HL-60/S4 treated with retinoic acid at 250 ng/mL for 4 days and 3 days (cell line): ENCODE measurements around the gene IKBIP.
"Not testable (repeated sequence)": the region's sequence is repeated elsewhere in the genome, so short reads cannot be mapped to it uniquely, and the experiment has no call there.

ENCODE experiments used
- in situ Hi-C: fragments of 300-500 bp; cut with MboI; formaldehyde crosslinking; loops from 2 replicates; pipeline ENCODE4 v1.7.0; 2022; ENCODE audit warnings: low sequenced_read_pairs

IKBIP gene, protein sequence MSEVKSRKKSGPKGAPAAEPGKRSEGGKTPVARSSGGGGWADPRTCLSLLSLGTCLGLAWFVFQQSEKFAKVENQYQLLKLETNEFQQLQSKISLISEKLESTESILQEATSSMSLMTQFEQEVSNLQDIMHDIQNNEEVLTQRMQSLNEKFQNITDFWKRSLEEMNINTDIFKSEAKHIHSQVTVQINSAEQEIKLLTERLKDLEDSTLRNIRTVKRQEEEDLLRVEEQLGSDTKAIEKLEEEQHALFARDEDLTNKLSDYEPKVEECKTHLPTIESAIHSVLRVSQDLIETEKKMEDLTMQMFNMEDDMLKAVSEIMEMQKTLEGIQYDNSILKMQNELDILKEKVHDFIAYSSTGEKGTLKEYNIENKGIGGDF

GRCh38 chr12:98644712-98645571 is at the start of gene IKBIP, which contains the start of gene APAF1:
TSS of gene IKBIP (minus strand) at chr12:98644788. CDS start at chr12:98644701, 87 bp downstream.
TSS of gene APAF1 (plus strand) at chr12:98645290. CDS start at chr12:98648360, 3,070 bp downstream.
- in situ Hi-C loops = no loop called here

GRCh38 chr12:98691351-98691750 is 46.8 kb upstream of the IKBIP start:
- in situ Hi-C loops = no loop called here

DNA sequence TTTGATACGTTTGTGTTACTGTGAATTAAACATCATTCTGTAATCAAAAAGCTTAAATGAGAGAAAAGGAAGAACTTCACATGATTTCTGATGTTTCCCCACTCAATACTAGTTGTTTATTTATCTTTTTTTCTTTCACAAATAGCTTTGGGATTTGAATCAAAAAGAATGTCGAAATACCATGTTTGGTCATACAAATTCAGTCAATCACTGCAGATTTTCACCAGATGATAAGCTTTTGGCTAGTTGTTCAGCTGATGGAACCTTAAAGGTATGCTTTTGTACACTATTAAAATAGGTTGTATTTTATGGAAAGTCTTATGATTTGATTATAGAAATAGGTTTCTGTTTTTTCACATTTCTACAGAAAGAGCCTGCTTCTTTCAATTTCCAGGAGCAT is 42.0 kb upstream of the IKBIP start:
- in situ Hi-C loops = no loop called here

- in situ Hi-C loops = no loop called here
These were observed 39.6 kb upstream of the IKBIP start for GRCh38 chr12:98684199-98684598.

DNA sequence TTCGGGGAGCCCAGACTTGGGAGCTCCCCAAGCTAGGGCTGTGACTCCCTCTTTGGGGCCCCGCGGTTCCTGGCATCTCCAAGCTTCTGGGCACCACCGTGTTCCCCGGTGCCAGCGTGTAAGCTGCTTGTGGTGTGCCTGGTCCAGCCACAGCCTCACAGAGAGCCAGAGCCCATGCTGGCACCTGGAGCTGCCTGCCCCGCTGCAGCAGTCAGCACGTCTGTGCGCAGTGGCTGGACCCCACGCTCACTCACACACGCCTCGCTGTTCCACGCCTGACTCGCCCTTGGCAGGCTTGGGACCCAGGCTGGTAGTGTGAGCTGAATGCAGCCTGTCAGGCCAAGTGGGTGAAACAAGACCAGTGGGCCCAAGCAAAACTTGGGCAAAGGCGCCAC is 35.0 kb upstream of the IKBIP start:
- in situ Hi-C loops = no loop called here

GRCh38 chr12:98678946-98679610 is 34.5 kb upstream of the IKBIP start:
- in situ Hi-C loops = no loop called here

DNA sequence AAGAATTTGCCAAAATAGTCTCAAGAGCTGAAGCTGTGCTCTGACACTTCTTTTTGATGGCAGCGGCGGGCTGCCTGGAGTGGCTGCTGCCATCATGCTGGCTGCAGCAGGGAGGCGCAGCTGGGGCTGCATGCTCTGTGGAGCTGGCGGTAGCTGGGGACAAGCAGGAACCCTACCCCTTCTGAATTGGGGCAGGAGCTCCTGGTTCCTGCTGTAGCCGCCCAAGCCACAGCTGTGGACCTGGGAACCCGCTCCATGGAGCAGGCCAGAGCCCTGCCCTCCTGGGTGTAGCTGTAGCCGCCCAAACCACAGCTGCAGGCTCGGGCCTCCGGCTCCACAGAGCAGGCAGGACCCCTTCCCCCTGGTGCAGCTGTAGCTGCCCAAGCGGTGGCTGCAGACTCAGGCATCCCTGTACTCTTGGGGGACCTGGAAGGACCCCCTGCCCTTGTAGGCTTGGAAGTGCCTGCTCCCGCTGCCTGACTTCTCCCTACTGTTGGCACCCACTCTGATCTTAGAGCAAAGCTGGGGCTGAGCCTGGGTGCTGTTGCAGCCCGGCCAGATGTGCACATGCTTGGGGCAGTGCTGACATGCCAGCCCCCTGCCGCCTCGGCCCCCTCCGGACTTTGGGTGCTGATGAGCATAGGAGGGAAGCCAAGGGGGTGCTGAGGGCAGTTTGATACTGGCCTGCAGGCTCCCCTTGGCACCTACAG is 33.8 kb upstream of the IKBIP start:
- in situ Hi-C loops = no loop called here

- in situ Hi-C loops = no loop called here
These were observed 30.3 kb upstream of the IKBIP start for GRCh38 chr12:98674841-98675240.

- in situ Hi-C loops = no loop called here
These were observed 26.9 kb upstream of the IKBIP start for GRCh38 chr12:98671459-98671858.

- in situ Hi-C loops = no loop called here
These were observed 25.2 kb upstream of the IKBIP start for GRCh38 chr12:98669751-98670150.

DNA sequence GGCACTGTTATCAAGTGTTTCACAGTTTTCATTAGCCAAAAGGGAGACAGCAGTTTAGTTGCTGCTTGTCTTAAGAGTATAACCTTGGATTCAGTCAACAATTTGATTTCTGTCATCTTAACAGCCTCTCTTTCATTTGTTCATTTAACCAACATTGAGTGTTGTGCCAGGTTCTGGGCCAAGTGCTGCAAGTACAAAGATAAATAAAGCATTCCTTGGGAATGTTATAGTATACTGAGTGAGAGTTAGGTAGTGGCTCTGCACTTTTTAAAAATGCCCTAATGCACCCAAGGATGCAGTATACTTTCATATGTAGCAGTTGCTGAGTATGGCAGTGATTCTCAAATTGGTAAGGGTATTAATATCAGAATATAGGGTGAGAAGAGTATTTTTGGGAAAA is 15.9 kb upstream of the IKBIP start:
- in situ Hi-C loops = no loop called here

DNA sequence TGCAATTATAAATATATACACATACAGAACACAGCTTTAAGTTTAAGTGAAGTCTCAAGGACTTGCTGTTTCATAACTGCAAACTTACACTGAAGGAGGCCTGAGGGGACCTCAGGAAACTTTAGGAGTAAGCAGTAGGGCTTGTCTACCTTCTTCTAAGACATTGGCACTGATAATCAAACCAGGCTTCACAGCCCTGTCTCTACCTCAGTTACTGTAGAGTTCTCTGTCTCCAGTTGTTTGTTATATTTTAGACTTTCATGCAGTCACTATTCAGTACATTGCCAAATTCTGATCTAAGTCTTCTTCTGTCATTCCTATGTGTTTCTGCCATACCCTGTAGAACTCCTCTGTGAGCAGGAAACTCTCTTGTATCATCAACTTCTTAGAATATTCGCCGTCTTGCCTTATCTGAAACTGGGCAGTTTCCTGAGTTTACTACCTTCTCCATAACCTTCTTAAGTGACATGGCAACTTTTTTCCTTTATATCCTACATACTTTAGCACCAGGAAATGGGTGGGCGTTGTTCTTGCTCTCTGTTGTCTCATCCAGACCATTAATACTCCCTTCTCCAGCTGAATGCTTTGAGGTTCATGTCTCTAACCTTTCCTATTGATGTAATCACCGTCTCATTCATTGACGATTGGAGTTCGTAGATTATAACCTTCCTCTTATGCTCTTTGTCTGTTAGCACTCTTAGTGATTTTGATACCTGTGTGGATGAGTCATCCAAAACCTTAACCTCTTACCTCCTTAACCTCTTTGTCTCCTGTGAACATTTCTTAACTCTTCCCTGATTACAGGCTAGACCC is 11.9 kb upstream of the IKBIP start:
- in situ Hi-C loops = no loop called here

- in situ Hi-C loops = no loop called here
These were observed 9.4 kb upstream of the IKBIP start for GRCh38 chr12:98653866-98654493.

DNA sequence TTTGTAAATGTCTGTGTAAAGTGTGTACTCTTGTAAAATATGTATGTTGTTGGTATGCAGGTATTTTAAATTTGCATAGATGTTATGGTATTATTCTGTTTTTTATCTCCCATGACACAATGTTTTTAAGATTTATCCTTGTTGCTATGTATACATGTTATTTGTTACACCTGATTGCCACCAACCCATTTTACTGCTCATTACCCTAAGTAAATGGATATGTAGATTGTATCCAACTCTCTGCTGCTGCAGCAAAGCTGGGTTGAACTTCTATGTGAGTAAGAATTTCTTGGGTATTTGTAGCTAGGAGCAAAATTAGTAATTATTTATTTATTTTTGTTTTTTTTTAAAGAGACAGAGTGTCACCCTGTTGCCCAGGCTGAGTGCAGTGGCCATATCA is 6.7 kb upstream of the IKBIP start:
- in situ Hi-C loops = no loop called here

- in situ Hi-C loops = no loop called here
These were observed 1.9 kb upstream of the IKBIP start for GRCh38 chr12:98646294-98647090.

DNA sequence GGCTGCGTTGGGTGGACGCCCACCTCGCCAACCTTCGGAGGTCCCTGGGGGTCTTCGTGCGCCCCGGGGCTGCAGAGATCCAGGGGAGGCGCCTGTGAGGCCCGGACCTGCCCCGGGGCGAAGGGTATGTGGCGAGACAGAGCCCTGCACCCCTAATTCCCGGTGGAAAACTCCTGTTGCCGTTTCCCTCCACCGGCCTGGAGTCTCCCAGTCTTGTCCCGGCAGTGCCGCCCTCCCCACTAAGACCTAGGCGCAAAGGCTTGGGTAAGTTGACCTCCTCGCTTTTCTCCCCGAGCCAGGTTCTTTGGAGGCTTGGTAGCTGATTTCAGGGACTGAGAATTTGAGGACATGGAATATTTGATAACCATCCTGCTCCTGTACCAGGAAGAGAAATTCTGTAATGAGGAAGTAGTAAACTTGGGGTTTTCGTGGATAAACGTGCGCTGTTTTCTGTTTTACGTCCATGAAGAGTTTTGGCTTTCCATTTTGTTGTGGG is 1.0 kb upstream of the IKBIP start:
- in situ Hi-C loops = no loop called here

- in situ Hi-C loops = no loop called here
These were observed 216 bp downstream of the IKBIP start for GRCh38 chr12:98644433-98644711.

DNA sequence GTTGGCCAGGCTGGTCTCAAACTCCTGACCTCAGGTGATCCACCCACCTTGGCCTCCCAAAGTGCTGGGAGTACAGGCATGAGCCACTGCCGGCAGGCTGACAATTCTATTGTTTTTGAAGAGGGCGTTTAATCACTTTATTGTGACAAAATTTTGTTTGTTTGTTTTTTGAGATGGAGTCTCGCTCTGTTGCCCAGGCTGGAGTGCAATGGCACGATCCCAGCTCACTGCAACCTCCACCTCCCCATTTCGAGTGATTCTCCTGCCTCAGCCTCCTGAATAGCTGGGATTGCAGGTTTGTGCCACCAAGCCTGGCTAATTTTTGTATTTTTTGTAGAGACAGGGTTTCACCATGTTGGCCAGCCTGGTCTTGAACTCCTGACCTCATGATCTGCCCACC is 1.8 kb downstream of the IKBIP start:
- in situ Hi-C loops = not testable (repeated sequence)

GRCh38 chr12:98639491-98639890 is 5.1 kb downstream of the IKBIP start:
- in situ Hi-C loops = no loop called here
